ENCODE data around the gene RCCD1. TPM values are rescaled to one million over a fixed set of nuclear protein-coding genes. Genes with fewer than 3 reads are reported as not detected.

The RCCD1 gene
- total RNA-seq, 1 experiment from 2014 or later, result 38.5 TPM

- TF ChIP-seq YY1 (IDR thresholded peaks at IDR 0.05; ENCODE audit: extremely low read depth, insufficient replicate concordance, low read depth, low read length) (peak; percentile 37), EZH2 (IDR thresholded peaks at IDR 0.05) (no peak), CEBPB (IDR thresholded peaks at IDR 0.05; ENCODE audit: low read depth) (no peak), JUND (IDR thresholded peaks at IDR 0.05) (no peak)
- TF ChIP-seq, protein P1, sequence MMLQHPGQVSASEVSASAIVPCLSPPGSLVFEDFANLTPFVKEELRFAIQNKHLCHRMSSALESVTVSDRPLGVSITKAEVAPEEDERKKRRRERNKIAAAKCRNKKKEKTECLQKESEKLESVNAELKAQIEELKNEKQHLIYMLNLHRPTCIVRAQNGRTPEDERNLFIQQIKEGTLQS (IDR thresholded peaks at IDR 0.05), result no peak
- TF ChIP-seq, protein P2, sequence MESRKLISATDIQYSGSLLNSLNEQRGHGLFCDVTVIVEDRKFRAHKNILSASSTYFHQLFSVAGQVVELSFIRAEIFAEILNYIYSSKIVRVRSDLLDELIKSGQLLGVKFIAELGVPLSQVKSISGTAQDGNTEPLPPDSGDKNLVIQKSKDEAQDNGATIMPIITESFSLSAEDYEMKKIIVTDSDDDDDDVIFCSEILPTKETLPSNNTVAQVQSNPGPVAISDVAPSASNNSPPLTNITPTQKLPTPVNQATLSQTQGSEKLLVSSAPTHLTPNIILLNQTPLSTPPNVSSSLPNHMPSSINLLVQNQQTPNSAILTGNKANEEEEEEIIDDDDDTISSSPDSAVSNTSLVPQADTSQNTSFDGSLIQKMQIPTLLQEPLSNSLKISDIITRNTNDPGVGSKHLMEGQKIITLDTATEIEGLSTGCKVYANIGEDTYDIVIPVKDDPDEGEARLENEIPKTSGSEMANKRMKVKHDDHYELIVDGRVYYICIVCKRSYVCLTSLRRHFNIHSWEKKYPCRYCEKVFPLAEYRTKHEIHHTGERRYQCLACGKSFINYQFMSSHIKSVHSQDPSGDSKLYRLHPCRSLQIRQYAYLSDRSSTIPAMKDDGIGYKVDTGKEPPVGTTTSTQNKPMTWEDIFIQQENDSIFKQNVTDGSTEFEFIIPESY (IDR thresholded peaks at IDR 0.05; ENCODE audit: extremely low read depth, insufficient replicate concordance, low read length), result no peak
Observed at GRCh38 chr15:90954712-90955623, at the start of gene RCCD1 (continued).

DNA sequence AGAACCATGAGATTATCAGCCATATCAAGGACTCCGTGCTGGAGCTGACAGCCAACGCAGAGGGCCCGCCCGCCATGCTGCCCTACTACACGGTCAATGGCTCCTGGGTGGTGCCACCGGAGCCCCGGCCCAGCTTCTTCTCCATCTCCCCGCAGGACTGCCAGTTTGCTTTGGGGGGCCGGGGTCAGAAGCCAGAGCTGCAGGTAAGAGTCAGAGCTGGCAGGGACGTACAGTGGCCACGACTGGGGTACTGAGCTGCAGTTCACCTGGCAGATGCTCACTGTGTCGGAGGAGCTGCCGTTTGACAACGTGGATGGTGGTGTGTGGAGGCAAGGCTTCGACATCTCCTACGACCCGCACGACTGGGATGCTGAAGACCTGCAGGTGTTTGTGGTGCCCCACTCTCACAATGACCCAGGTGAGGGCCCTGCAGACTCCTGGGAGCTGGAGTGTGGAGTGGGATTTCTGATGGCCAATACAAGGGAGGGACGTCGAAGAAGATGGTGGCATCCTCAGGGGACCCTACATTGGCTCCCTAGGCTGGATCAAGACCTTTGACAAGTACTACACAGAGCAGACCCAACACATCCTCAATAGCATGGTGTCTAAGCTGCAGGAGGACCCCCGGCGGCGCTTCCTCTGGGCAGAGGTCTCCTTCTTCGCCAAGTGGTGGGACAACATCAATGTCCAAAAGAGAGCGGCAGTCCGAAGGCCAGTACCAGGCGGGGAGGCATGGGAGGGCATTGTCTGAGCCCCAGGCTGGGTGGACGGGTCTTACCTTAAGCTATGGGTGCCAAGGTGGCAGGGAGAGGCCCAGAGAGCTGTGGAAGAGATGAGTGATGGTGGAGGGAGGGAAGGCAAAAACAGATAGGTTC lies 49.1 kb upstream of the RCCD1 start:
- H3K4me2 ChIP-seq (ENCODE audit: low read length), result no peak overlapping the region
- H3K9me2 ChIP-seq (ENCODE audit: insufficient read depth), result no peaks in the 10 kb centered on the region
- ChIA-PET POLR2A (interaction anchor here (1.2 kb wide), 1 partner anchor 12 kb away, joined by 3 read pairs; no protein-coding TSS in a partner anchor), CTCF (interaction anchor here (6.4 kb wide), 1 partner anchor 27 kb away, joined by 70 read pairs; the partner anchor contains the start of genes HDDC3 and UNC45A), RAD21 (ENCODE audit: low non-redundant PET in 1 of 2, low total read pairs in 2 of 2, uncharacterized antibody in 2 of 2, unreplicated experiment in 2 of 2) (no interaction called here)
- H3K9ac ChIP-seq (ENCODE audit: low read length), result no peak overlapping the region
- no peak overlapping the region for H3K4me3 ChIP-seq (replicated peaks in 1 of 2; ENCODE audit: low read depth in 1 of 2, low read length in 2 of 2)
- no peak overlapping the region for H2AFZ ChIP-seq (ENCODE audit: low read depth, low read length, poor library complexity, severe bottlenecking)
- H3K79me2 ChIP-seq (ENCODE audit: insufficient read depth, low read length), result no peaks in the 10 kb centered on the region
- peaks cover 10 to 20% of the 10 kb centered on the region in 2 experiments; a peak in 3 of 4 replicates for H3K4me1 ChIP-seq (ENCODE audit: control insufficient read depth in 1 of 2, insufficient read depth in 2 of 2, low read length in 2 of 2)
- intact Hi-C loops (cut with micrococcal nuclease), result no loop called here
- H3K36me3 ChIP-seq (ENCODE audit: control insufficient read depth in 1 of 2, insufficient read depth in 2 of 2, low read length in 2 of 2), result peaks cover 10 to 12% of the 10 kb centered on the region in 2 experiments; a peak in 3 of 4 replicates
- BruUV-seq (replicated peaks), result no TSS peak
- no peaks in the 10 kb centered on the region for H3K9me3 ChIP-seq (ENCODE audit: control insufficient read depth in 1 of 2, insufficient read depth in 1 of 2, low read depth in 1 of 2, low read length in 2 of 2)
- DNase-seq (ENCODE audit: low read depth, low spot score) (no peak), ATAC-seq (no peak)
- H3K27me3 ChIP-seq (ENCODE audit: insufficient read depth, low read length), result no peaks in the 10 kb centered on the region
- no peak overlapping the region for H3K27ac ChIP-seq (ENCODE audit: low read depth, low read length)
- TF ChIP-seq RAD21 (IDR thresholded peaks at IDR 0.05; ENCODE audit: low read depth) (no peak), ZFX (IDR thresholded peaks at IDR 0.05) (no peak)
- TF ChIP-seq, protein P3, sequence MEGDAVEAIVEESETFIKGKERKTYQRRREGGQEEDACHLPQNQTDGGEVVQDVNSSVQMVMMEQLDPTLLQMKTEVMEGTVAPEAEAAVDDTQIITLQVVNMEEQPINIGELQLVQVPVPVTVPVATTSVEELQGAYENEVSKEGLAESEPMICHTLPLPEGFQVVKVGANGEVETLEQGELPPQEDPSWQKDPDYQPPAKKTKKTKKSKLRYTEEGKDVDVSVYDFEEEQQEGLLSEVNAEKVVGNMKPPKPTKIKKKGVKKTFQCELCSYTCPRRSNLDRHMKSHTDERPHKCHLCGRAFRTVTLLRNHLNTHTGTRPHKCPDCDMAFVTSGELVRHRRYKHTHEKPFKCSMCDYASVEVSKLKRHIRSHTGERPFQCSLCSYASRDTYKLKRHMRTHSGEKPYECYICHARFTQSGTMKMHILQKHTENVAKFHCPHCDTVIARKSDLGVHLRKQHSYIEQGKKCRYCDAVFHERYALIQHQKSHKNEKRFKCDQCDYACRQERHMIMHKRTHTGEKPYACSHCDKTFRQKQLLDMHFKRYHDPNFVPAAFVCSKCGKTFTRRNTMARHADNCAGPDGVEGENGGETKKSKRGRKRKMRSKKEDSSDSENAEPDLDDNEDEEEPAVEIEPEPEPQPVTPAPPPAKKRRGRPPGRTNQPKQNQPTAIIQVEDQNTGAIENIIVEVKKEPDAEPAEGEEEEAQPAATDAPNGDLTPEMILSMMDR (IDR thresholded peaks at IDR 0.05 in 2 of 3, conservative IDR thresholded peaks at IDR 0.05 in 1 of 3; ENCODE audit: borderline replicate concordance in 1 of 3, insufficient read depth in 1 of 3, low read depth in 2 of 3, low read length in 2 of 3), result no peak
- H4K20me1 ChIP-seq (ENCODE audit: insufficient read depth), result no peaks in the 10 kb centered on the region
